Stimulated activated CD4-positive, alpha-beta T cell treated with anti-CD3 and anti-CD28 coated beads, Interleukin-15, amount 100 ng/mL, for 24 hours (primary cell): ENCODE data around the gene ATP6V0C.

ENCODE experiments used
- DNase-seq: peaks from one replicate; pipeline ENCODE4 v3.0.0-alpha.2; 2020

ATP6V0C gene

DNA sequence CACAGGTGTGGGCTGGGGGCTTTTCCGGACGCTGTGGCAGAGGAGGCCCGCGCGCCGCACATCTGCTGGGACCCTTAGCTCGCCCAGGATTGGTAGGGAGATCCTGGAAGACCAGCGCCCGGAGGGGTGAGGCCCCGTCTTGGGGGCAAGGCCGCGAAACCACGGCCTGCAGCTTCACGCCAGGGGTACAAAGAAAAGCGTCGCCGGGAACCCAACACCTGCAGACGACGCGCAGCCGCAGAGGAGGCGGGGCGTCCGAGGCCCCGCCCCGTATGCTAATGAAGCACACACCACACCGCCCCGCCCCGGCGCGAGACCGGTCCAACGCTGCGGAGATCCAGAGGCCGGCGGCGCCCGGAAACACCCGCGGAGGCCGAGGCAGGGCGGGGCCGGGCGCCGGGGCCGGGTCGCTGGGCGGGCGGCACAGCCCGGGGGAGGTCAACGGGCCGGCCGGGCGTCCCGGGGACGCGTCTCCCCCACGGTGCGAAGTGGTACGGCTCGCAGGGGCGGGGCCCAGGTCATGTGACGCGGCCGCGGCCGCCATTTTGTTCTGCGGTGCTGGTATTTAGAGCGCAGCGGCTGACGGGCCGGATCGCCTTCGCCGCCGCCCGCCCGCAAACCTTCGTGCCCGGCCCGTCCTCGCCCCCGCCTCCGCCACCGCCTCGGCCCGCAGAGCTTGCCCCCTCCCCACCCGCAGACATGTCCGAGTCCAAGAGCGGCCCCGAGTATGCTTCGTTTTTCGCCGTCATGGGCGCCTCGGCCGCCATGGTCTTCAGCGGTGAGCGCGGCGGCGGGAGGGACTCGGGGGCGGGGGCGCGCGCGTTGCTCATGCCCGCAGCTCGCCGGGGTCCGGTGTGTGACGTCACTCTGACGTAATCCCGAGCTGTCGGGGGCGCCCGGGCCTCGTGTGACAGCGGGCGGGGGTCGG is at the start of gene ATP6V0C:
TSS of gene ATP6V0C (plus strand) at position 548 of the 928 bp plus-strand sequence. CDS start at position 700, 152 bp downstream.
- DNase-seq = peak; percentile 92

DNA sequence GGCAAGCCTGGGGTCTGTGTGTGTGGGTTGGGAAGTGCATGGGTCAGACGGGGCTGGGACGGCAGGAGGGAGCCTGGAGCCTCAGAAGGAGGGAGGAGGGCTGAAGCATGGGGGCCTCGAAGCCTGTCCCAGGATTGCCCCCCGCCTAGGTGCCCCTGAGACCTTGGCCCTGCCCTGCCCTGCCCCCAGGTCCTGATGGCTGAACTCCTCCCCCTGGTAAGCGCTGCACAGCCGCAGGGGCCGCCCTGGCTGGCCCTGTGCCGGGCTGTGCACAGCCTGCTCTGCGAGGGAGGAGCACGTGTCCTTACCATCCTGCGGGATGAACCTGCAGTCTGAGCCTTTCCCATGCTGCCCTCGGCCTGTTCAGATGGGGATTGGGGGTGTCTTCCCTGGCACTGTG is 49.4 kb upstream of the ATP6V0C start:
- DNase-seq = no peak

DNA sequence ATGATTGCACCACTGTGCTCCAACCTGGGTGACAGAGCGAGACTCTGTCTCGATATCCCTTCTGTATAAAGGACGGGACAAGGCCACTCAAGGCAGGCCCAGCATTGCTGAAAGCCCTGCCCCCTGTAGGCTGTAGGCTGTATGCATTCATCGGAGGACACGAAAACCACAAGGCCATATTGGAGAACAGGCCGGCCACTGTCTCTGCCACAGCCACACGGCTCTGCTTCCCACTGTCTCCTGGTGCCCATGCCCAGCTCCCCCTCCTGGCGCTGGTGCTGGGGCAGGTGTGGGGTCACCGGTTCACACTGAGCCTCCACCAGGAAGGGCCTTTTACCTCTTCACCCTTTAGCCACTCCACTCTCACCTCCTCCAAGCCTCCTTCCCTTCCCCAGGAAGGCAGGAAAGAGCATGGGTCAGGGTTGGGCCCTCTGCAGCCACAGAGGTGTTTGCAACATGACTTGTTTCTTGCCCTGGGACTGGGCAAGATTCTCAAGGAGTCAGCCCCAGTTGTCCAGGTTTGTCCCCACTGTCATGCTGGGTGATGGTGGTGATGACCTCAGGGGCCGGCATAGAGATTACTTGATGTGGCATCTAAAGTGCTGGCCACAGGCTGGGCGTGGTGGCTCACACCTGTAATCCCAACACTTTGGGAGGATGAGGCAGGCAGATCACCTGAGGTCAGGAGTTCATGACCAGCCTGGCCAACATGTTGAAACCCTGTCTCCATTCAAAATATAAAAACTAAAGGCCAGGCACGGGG is 47.9 kb upstream of the ATP6V0C start:
- no peak for DNase-seq

DNA sequence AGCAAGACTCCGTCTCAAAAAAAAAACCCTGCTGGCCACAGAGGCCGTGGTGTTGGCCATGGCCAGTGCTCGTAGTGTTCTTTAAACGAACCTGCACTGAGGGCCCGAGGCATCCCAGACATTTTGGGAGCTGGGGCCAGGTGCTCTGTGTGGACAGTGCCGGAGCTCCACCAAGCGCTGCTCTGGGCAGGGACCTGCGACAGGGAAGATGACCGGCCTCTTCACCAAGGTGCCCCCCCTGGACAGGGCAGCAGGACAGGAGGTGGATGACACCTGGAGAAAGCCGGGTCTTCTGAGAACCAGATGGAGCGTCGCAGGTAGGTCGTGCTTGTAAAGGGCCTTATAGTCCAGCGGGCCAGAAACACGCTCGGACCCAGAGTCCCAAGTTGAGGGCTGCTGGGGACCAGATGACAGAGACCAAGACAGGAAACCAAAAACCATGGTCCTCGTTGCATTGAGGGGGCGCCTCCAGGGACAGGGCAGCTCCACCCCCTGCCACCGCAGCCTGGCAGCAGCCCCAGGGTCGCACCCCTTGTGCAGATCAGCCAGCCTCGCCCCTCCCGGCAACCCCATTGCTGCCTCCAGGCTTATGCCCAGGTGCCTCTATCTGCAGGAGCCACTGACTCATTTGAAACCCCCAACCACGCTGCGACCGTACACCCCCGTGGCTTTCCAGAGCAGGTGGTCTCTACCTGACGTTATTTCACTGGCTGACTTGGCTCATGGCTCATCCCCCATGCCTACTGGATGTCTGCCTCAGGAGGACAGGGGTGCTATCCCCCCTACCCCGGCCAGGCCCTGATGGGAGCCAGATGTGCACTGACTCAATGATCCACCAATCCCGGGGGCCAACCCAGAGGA is 46.9 kb upstream of the ATP6V0C start:
- no peak for DNase-seq

DNA sequence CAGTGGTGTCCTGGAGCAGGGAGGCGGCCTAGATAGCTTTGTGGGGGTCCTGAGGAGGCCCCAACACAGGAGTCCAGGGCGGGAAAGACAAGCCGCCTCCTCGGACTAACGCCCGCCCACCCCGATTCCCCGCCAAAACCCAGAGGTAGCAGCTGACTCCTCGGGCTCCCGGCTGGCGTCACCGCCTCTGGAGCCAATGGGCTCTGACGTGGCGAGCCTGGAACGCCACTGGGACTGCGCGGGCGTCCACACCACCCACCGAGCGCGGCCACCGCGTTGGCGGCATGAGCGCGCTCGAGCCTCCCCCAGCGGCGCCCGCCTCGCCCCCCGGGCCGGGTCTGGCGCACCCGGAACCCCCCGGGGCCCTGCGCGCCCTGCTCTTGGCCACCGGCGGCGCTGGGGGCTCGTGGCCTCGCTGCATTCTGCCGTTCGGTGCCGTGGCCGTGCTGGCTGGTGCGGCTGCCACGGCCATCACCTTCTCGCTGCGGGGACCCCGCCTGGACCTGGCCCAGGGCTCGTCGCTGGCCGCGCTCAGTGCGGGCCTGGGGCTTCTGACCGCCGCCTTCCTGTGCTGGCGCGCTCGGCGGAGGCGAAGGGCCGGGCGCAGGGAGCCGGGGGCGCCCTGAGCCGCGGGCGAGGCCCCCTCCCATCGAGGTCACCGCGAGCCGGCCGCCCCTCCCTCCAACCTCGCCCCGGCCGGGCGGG is 46.1 kb upstream of the ATP6V0C start:
- peak; percentile 53 for DNase-seq

DNA sequence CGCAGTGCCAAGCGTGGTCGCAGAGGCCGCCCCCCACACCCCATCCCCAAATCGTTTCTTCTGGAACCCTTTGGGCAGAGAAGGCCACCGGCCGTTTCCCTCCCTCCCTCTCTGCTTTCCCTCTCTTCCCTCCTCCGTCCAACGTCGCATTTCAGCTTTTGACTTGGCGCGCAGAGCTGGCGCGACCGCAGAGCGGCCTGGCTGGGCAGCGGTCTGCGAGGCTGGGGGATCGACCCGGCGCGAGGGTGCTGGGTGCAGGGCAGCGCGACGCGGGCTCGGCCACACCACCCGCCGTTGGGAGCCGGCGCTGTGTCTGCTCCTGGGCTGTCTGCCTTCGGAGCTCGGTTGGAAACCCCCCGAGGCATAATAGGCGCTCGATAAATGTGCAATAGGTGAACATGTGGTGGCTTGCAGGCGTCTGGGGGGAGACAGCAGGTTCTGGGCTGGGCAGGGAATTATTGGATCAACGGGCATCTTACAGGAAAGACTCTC is 45.5 kb upstream of the ATP6V0C start:
- DNase-seq = peak; percentile 29

DNA sequence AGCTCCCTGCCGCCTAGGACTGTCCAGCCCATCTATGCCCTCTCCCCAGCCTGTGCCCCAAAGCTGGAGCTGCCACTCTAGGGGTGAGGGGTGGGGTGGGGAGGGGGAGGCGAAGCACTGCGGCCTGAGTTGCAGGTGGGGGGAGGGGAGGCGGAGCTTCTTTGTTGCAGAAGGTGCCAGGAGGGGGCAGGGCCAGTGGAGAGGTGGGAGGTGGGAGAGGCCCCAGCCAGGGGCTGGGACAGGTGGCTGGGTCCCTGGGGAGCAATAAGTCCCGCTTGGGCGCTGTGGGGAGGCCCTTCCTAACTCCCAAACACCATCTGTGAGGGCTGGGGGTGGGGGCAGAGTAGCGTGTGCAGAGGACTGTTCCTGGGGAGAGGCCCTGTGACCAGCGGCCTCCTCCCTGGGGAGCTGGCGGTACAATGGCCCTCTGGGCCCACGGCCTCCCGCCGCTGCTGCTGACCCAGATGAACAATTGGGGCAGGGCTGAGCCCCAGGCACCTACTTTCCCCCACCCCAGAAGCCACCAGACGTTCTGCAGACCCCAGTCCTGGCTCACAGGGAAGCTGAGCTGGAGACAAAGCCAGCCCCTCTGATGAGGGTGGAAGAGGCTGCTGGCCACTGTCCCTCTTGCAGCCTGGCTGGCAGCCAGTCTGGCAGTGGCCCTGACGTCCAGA is 44.9 kb upstream of the ATP6V0C start:
- DNase-seq = peak; percentile 39

DNA sequence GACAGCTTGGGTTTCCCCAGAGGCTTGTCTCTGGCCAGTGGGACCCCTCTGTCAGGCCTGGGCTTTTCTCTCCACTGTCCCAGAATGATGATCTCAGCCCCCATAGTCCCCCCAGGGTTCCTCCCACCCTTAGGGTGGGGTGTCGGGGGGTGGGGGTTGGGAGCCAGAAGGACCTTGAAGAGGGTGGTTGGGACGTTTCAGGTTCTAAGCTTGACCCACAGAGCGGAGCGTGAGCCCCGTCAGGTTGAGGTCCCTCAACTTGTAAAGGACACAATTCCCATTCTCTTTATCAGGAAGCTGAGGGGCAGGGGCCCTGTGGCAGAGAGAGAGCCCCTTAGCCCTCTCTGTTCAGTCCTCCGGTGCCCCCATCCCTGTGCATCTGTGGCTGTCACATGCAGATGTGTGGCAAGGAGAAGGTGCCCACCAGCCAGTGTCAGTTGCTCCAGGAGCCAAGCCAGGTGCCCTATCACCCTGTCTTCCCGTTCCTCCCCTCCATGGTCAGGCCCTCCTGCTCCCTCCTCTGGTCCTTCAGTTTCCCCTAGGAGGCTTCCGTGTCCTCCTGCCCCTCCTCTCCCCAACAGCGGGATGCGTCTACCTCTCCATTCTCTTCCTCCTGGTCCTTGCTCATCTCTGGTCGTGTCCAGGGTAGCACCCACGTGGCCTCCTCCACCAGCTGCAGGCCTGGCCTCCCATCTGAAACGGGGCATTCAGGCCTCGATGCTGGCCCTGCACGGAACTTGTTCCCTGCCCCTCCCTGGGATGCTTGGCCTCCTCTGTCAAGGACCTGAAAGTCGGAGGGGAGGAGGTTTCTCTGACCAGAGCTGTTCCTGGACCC is 44.1 kb upstream of the ATP6V0C start:
- DNase-seq = peak; percentile 26

DNA sequence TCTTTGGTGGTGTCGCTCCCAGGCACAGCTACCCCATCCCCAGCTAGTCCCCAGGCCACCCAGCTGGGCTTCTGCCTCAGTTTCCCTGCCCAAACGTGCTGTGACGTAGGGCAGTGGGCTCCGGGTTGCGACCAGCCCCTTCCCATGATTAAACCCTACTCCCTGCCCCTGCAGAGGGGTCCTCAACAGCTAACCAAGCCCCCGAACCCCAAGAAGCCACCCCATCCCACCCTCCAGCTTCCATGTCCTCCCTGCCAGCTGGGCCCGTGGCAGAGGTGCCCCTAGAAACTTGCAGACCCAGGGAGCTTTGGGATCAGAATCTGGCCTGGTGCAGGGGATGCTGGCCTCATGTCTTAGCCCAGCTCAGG is 43.5 kb upstream of the ATP6V0C start:
- DNase-seq = no peak

DNA sequence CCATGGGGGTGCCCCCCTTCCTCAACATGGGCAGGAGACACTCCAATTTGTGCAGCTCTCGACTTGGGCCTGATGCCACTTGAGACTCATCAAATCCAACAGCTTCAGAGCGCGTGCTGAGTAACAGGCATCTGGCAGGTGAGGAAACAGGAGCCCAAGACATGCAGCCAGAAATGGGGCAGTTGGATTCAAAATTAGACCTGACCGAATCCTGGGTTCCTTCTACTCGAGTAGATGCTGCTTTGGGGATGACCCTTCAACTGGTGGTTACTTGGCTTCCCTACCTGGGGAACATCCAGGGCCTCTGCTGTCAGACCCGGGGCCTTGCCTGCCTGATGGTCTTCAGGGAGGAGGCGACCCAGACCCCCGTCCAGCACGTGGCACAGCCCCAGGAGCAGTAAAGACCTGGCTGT is 43.1 kb upstream of the ATP6V0C start:
- peak; percentile 23 for DNase-seq

DNA sequence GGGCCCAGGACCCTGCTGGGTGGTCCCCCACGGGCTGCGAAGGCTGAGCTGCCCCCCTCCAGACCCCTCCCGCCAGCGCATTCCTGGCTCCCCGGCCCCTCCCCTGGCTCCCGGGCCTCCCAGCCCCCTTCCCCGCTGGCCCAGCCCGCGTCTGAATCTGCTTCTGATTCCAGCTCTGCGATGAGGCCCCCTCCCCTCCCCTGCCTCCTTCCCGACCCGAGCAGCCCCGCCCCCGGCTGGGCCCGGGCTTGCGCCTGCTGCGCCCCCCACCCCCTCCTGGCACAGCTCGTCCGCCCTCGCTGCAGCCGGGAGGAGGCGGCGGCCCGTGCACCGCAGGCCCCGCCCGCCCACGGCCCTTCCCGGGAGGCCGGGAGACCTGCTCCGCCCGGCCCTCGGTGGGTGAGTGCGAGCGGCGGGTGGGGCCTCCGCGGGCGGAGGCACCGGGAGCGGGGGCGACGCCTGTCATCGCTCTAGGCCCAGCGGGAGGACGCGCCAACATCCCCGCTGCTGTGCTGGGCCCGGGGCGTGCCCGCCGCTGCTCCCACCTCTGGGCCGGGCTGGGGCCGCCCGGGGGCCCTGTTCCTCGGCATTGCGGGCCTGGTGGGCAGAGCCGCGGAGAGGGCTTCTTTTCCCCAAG is 42.6 kb upstream of the ATP6V0C start, which contains the start of gene NTN3:
TSS of gene NTN3 (plus strand) at position 282 of the 637 bp plus-strand sequence. CDS start 405 bp downstream, outside the sequence.
- peak; percentile 46 for DNase-seq

DNA sequence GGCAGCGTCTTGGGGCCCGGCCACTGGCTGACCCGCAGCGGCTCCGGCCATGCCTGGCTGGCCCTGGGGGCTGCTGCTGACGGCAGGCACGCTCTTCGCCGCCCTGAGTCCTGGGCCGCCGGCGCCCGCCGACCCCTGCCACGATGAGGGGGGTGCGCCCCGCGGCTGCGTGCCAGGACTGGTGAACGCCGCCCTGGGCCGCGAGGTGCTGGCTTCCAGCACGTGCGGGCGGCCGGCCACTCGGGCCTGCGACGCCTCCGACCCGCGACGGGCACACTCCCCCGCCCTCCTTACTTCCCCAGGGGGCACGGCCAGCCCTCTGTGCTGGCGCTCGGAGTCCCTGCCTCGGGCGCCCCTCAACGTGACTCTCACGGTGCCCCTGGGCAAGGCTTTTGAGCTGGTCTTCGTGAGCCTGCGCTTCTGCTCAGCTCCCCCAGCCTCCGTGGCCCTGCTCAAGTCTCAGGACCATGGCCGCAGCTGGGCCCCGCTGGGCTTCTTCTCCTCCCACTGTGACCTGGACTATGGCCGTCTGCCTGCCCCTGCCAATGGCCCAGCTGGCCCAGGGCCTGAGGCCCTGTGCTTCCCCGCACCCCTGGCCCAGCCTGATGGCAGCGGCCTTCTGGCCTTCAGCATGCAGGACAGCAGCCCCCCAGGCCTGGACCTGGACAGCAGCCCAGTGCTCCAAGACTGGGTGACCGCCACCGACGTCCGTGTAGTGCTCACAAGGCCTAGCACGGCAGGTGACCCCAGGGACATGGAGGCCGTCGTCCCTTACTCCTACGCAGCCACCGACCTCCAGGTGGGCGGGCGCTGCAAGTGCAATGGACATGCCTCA is 41.9 kb upstream of the ATP6V0C start:
- no peak for DNase-seq

DNA sequence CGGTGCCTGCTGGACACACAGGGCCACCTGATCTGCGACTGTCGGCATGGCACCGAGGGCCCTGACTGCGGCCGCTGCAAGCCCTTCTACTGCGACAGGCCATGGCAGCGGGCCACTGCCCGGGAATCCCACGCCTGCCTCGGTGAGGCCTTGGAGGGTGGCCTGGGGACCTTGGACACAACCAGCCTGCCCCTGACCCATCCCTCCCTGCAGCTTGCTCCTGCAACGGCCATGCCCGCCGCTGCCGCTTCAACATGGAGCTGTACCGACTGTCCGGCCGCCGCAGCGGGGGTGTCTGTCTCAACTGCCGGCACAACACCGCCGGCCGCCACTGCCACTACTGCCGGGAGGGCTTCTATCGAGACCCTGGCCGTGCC is 41.3 kb upstream of the ATP6V0C start:
- no peak for DNase-seq

DNA sequence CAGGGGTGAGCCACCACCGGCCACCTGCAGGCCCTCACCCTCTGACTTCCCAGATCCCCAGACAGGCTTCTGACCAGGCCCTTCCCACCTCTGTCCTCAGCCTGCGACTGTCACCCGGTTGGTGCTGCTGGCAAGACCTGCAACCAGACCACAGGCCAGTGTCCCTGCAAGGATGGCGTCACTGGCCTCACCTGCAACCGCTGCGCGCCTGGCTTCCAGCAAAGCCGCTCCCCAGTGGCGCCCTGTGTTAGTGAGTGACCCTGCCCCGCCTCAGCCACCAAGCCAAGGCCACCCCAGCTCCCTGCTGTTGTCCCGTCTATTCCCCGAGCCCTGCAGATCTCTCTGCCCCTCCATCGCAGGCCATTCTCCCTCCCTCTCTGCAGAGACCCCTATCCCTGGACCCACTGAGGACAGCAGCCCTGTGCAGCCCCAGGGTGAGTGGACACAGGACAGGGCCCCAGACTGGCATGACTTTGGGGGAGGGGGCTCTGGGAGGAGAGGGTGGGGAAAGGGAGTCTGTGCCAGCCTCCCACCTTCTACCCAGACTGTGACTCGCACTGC is 40.8 kb upstream of the ATP6V0C start:
- no peak for DNase-seq

DNA sequence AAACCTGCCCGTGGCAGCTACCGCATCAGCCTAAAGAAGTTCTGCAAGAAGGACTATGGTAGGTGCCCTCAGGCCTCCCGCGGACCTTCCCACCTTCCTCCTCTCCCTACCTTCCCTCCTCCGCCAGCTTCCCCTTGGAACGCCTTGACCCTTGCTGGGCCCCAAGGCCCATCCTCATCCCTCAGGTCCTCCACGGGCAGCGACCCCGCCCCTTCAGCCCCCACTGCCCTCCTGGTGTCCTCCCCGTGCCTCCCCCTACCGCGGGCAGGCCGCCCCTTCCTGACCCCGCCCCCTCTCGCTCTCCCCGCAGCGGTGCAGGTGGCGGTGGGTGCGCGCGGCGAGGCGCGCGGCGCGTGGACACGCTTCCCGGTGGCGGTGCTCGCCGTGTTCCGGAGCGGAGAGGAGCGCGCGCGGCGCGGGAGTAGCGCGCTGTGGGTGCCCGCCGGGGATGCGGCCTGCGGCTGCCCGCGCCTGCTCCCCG is 40.3 kb upstream of the ATP6V0C start:
- DNase-seq = peak; percentile 59

DNA sequence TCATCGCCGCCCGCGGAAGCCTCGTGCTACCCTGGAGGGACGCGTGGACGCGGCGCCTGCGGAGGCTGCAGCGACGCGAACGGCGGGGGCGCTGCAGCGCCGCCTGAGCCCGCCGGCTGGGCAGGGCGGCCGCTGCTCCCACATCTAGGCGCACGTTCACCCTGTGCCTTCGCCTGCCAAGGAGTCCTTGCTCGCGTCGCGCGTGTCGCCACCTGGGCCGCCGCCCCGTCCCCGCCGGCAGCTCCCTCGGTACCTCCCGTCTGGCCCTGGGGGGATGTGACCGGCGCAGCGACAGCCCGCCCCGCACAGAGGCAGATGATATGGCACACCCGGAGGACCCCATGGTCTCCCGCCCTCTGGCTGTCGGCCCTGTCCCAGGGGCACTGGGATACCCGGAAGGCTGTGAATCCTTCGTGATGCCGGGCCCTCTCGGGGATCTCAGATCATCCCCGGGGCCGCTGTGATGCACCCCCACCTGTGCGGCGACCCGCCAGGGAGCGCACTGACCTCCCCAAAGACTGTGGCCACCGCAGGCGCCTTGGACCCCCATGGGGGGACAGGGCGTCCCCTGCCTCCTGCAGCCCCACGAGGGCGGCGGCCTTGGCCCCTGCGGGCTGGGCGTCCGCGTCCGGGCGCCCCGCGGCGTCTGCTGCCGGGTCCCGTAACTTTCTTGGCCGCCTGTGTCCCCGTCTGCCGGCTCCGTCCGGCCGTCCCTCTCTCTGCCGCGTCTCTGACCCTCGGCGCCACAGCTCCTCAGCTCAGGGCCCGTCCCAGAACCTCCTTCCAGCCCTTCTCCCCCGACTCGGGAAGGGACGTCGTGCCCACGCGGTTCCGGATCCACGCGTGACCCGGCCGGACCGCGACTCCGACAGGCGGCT is 39.5 kb upstream of the ATP6V0C start:
- peak; percentile 69 for DNase-seq

DNA sequence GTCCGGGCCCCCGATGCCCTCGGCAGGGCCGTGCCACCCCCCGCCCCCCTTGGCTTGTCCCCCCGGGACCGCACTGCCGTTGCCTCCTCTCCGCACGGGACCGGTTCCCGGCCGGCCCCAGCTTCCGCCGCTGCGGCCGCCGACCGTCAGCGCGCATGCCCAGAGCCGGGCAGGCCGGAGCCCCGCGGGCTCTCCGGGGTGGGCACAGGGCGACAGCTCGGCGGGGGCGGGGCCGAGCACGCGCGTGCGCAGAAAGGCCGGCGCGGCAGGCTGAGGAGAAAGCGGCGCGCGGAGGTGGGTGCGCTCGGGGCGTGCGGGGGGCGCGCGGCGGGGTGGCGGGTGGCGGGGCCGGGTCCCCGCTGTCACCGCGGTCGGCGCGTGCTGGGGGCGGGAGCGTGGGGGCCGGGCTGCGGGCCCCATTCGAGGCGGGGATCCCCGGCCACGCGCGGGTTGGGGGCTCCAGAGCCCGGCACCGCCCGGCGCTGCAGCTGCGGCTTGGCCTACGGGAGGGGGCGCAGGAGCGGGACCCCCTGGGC is 38.8 kb upstream of the ATP6V0C start, which contains the start of gene TBC1D24:
TSS of gene TBC1D24 (plus strand) at position 251 of the 536 bp plus-strand sequence. CDS start 21,022 bp downstream, outside the sequence.
- peak; percentile 89 for DNase-seq
